ENCODE results near the gene ARHGAP26.

The ARHGAP26 gene

DNA sequence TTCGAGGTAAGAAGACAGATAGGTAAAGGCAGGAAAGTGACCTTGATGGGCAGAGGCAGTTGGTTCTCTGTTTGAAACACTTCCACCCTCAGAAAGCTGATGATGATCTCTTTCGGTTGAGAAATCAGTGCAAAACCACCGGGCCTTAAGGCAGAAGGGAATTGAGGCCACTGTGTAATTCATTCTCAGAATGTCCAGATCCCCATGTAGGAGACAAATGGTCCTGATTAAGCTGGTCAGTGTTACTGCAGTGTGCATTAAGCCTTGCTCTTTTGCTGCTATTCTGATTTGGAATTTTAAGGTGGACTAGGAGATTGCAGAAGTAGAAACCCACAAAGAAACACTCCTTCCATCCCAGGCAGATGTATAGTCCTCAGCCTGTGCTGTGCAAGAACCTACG lies 255.2 kb downstream of the ARHGAP26 start:
- DNase-seq = no peak

DNA sequence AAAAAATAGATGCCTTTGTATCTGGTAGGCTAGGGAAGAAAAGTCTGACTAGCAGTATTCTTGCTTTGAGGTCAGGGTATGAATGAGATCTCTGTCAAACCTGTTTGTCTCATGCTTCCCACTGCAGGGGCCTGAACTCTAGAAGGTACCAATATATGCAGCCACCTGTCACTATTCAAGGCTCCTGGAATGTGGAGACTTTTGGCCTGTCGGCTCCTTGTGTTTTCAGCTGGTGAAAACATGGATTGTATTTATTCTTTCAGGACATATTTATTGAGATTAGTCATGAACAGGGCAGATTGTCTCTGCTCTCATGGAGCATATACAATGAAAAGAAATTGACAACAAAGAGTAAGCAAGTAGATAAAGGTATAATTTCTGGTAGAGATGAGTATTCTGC lies 255.8 kb downstream of the ARHGAP26 start:
- no peak for DNase-seq

DNA sequence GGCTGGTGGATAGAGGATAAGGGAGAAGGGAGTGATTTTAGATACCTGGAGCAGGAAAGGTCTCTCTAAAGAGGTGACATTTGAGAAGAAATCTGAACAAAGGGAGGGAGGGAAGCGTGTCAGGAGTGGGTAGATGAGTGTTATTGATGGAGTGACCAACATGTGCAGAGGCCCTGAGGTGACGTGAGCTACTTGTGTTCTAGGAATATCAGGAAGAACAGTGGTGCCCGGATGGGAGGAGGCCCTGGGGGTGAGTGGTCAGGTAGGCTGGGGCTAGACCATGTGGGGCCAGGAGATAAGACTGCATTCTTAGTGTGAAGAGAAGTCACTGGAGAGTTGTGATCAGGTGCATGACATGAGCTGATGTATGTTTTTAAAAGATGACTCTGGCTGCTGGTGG lies 256.2 kb downstream of the ARHGAP26 start:
- DNase-seq = no peak

DNA sequence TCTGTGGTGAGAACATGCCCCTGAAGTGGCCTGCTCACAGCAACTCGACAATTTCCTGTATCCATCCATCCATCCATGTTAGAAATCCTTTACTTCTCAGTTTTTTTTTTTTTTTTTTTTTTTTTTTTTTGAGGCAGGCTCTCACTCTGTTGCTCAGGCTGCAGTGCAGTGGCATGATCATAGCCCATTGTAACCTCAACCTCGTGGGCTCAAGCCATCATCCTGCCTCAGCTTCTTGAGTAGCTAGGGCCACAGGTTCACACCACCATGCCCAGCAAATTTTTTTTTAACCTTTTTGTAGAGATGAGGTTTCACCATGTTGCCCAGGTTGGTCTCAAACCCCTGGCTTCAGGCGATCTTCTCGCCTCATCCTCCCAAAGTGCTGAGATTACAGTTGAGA lies 259.1 kb downstream of the ARHGAP26 start:
- no peak for DNase-seq

DNA sequence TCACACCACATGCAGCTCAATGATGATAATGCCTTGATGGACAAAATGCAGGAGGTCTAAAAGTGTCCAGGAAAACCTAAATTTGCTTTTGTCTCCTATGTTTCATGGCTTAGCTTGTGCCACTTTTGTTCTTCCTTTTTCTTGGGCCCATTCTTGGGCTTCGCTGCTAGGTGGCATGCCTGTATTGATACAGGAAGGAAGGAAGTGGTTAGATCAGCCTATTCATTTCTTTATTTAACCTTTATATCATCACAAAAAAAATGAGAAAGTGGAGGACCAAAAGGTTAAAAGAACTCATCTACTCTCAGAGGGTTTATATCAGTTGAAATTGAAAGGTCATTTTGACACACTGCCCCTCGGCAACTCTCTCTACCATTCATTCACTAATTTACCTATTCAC lies 260.2 kb downstream of the ARHGAP26 start:
- peak; percentile 41 for DNase-seq

DNA sequence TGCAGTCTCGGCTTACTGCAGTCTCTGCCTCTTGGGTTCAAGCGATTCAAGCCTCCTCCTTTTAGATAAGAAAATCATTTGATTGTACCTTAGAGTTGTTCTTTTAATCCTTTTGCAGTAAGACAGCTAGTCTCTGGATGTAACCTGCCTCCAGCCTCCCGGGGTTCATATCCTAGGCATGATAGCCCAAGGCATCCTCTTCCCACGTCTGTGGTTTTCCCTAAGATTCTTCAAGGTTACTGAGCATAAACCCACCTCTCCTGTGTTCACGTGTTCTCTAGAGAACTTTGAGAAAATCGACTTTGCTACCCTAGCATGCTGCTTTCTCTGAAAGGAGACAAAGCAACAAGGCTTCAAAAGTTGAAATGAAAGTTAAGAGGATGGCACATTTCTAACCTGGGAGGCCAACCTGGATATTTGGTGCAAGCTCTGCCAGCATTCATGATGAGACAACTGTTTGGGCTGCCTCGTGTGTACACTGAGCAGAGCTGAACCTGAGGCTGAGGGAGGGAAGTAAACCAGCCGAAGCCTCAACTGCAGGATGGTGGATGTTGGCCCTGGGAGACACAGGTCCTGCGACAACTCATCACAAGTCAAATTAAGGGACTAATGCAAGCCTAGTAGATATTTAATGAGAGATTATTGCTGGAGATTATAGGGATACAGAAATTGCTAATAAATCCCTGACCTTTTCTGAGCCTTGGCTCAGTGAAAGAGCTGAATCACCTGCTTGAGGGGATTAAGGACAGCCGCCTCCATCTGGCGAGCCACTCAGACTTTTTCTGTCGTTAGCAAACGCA lies 261.8 kb downstream of the ARHGAP26 start:
- no peak for DNase-seq

DNA sequence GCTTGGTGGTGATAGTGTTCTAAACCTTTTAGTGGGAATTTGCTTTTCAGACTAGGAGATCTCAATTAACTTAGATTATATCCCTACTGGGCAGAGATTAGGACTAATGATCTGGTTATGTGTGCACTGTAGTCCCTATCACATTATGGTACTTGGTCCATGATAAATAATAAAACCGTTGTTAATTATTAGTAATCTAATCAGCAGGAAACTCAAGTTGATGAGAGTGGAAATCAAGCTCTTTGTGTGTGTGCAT lies 262.3 kb downstream of the ARHGAP26 start:
- DNase-seq = no peak

DNA sequence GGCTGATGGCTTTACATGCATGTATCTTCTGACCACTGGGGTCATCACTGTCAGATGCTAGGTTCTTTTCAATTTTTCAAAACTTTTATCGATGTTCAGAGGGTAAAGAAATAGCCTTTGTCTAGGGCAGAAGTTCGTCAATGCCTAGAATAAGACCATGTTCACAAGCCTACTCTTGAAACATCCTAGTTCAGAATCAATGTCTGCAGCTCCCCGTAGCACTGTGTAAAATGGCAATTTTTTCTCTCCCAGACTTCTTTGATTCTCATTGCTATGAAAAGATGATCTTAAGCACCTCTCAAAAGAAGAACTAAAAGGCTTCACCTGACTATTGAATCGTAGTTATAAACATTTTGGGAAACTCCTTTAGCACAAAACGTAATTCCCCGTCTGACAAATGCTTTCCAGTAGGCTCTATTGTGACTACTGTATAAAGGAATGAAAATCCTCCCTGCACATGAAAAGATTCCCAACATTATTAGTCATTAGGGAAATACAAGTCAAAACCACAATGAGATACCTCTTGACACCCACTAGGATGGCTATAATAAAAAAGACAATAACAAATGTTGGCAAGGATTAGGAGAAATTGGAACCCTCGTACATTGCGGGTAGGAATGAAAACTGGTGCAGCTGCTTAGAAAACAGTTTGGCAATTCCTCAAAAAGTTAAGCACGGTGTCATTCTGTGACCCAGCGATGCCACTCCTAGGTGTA lies 263.5 kb downstream of the ARHGAP26 start:
- no peak for DNase-seq

DNA sequence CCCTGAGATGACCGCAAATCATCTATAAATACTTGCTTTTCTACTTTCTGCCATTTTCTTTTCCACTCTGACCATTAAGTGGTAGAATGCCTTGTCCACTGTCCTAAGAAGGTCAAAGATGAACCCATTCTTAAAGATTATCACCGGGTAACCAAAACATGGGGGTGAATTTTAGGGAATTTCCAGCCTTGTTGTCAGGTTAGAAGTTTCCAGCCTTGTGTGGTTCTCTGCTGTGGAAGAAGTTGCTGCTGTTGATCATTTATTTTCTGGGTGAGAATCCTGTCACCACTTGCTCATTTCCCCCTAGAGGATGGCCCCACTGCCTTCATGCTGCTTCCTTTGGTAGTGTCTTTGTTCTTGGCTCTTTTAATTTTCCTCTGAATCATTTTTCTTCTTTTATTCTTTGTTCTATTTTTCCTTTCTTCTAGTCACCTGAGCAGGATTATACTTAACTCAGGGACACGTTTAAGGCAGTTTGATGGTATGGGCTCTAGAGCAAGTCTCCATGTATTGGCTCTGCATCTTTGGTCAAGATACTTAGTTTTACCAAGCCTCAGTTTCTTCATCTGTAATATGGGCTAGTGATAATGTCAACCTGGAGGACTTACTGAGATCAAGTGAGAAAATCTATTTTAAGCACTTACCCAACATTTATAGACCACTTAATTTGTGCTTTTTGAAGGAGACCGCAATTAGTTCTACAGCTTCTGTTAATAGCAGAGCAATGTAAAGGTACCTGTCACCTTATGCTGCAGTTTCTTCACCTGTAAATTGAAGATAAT lies 266.2 kb downstream of the ARHGAP26 start:
- DNase-seq = peak; percentile 37

DNA sequence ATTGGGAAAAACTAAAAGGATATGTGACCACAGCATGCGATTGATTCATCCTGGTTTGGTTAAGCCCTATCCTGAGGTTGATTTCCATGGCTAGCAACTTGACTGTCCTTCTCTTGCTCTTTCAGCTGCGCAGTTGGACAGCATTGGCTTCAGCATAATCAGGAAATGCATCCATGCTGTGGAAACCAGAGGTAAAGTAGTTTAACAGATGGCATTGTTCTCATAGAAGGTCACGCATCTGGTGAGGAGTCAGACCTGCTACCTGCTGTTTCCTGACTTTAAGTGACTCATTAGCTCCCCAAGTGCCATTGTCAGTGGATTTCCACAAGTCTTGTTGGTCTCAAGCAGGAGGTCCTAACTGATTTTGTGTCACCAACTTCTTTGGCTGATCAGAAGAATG lies 266.9 kb downstream of the ARHGAP26 start:
- DNase-seq = no peak

DNA sequence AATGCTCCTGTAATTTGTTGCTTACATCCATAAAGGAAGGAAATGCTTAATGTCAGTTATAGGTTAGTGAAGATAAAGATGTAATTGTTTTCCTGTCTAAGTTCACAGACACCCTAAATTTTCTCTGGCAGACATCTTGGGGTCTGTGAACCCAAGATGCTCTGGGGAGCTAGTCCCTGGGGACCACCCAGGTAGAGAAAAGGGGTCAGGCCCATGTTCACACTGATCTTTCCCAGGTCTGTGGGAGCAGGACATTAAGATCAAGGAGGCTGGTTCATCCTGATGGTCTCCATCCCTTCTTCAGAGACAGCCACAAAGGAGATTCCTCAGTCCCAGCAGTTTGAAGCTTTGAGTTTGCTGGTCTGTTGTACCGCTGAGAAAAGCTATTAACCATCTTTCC lies 267.5 kb downstream of the ARHGAP26 start:
- no peak for DNase-seq

DNA sequence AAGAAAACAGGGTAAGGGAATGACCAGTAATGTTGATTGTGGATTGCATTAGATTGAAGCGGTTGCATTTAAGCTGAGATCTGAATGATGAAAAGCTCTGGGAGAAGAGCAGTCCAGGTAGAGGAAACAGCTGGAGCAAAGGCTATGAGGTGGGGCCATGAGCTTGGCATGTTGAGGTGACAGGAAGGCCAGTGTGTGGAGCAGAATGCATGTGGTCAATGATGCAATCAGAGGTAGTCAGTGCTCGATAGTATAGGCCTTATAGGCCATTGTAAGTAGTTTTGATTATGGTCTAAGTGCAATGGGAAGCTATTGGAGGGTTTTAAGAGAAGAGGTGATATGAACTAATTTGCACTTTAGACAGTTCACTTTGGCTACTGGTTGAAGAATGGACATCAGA lies 270.4 kb downstream of the ARHGAP26 start:
- DNase-seq = no peak

DNA sequence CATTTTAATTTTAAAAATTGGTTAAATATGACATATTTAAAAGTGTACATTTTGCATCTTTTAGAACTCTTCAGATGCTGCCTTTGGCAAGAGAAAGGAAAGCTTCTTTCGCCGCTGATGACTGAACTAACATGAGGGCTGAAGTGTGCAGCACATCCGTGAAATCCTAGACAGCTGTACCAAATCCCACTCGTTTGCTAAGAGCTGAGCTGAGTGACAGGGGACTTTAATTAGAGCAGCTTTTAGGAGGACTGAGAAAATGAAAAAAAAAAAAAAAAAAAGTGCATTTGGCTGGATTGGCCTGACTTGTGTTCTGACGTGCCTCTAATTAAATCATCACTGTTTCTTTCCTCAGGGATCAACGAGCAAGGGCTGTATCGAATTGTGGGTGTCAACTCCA lies 271.3 kb downstream of the ARHGAP26 start:
- DNase-seq = no peak

DNA sequence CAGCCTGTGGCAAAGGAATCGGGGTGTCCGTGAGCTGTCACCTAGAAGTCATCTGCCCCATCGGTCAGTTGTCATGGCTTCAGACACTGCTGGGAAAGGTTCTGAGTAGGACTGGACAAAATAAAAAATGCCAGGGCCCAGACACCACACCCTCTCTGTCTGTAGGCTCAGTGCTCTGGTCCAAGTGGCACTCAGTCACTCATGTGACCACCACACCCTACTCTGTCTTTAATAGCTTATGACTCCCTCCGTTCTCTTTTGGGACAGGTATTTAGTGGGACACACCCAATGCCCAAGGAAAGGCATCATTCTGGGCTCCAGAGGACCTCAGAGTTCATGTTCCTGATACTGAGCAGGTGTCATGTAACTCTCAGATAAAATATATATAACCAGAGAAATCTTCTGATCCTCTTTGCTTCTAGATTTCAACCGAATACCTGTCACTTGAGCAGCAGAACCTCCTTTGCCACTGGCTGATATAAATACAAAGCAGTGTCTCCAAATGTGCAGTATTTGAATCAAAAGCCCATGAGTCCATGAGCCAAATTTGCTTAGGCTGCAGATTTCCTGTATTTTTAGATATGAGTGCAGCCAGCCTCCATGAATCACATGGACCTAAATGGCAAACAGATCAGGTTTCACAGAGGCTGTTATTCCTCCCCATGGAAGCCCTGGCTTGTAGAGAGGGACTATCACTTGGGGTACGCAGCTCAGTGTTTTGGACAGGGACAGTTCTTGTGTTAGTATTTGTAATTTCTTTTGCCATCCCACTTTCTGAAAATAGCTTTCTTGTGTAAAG lies 272.0 kb downstream of the ARHGAP26 start:
- no peak for DNase-seq

DNA sequence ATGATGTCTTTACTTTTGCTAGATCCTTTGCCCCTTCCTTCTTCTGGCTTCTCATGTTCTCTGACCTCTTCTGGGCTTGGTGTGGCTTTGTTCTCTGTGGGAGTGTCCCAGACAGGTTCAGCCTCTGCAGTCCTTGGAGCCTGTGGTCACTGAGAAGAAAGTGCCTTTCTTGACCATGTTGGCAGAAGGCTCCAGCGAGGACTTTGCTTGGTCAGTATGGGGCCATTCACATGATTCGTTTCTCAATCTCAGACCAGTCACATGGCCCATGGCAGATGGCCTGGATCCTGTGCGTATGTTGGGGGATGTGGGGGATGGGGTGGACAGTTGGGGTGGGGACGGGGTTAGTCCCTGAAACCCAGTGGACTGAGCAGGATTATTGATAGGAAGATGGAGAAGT lies 274.1 kb downstream of the ARHGAP26 start:
- no peak for DNase-seq

DNA sequence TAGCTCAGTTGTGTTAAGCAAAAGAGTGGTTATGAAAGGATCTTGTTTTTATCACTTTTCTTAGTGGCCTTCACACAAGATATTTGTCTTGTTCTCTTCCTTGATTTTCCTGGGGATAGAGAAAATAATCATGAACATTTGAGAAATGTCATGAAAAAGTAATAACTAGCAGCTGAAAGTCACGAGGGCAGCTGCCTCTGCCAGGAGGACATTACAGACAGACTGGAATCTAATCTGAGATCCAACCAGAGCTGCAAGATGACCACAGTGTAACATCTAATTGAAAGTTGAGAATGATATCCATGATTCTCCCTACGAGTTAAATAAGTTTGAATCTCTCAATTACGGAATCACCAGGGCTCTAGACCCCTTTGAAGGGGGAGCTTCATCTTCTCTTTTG lies 274.9 kb downstream of the ARHGAP26 start:
- DNase-seq = no peak

DNA sequence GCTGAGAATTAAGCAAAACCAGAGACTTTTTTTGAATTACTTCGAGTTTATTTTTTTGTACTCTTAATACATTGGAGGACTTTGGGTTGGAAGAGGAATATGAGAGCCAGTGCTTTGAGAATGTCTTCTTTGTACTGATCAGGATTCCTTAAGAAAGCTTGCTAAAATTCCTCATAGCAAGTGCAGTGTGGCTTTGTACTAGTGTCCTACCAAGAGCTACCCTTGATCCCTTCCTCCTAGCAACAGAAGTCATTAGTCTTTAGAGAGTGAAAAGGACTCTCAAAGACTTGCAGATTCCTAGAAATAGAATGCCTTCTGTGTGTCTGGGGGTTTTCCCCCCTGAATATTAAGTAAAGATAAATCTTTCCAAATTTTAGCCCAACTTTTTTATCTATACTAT lies 276.1 kb downstream of the ARHGAP26 start:
- no peak for DNase-seq

DNA sequence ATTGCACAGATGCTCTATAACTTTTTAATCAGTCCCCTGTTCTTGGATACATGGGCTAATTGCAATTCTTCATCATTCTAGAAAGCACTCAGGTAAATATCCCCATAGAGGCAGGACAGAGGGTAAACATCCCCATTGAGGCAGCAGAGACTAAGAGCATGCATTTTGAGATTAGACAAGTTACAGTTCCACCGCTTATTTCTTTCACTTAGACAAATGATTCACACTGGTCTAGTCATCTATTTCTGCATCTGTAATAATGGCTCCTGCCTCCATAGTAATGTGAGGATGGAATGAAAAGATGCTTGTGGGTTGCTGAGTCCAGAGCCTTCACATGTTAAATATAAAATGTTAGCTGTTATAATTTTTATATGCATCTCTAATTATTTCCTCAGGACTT lies 276.9 kb downstream of the ARHGAP26 start:
- DNase-seq = no peak

DNA sequence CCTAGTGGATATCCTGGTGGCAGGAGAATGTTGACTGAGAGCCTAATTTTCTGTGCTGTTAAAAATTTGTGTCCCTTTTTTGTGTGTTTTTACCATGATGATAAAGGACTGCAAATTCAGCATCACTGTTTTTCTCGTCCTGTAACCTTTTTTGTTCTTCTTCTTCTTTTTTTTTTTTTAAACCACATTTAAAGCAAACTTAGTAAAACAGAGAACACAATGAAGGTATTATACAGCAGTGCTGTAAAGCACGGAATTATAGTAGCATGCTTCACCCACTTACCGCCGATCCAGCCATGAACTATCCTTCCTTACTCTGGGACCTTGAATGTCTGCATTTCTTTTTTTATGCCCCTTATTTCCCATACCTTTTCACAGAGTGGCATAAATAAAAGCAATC lies 280.0 kb downstream of the ARHGAP26 start:
- DNase-seq = no peak

DNA sequence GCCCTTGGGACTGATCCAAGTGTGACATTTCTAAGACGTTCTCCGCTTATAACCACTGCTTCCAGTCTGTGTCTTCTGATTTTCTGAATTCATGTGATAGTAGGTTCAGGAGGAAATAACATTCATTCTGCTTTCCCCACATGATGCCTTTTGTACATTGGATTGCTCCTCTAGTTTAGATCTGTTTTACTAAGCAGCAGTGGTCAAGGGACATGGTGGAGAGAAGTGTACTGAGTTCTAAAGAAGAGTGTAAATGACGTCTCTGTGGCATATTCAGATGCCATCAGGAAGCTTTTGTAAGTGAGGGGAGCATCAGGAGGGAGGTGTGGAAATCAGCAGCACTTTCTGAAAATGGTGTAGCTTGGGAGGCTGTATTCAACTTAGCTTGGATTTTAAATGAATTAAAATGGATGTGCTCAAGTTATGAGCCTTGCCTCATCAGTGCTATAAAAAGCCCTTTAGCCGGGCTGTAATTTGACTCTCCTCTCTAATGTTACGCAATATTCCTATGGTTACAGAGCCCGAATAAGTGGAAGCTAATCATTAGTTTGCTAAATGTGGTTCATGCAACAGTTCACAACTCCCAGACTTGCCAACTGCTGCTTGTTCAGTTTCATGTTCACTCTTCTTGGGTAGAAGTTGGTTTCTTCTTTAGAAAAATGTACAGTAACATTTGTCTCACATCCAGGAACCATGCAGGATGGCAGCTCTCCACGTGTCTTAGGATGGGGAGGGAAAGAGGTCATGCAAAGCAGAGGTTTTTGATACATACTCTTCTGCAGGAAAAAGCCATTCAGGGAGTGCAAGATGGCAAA lies 281.3 kb downstream of the ARHGAP26 start:
- DNase-seq = no peak

DNA sequence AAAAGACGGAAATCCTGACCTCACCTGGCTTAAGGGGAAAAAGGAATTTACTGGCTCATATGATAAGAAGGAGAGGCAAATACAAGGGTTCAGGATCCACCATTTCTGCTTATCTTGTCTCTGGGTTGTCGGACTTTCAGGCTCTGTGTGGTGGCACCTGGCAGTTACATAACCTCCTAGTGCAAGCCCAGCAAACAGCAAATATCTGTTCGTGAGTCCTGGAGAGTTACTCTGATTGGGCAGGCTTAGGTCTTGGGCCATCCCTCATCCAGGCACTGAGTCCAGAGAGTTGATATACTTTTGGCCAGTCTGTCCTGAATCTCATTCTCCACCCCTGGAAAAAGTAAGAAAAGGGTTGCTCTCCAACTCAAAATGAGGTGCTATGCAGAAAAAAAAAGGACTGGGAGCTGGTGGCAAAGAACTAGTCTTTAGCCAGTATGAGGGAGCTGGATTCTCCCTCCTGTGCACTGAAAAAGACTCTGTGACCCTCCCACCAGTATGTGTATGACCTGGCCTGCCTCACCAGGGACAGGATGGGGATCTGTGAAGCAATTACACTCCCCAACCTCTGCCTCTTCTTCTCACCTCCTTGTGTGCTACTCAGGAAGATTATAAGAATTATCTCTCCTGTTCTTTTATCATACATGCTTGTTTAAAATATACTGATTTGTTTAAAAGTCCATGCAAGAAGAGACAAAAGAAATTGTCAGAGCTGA lies 282.9 kb downstream of the ARHGAP26 start:
- DNase-seq = peak; percentile 12

DNA sequence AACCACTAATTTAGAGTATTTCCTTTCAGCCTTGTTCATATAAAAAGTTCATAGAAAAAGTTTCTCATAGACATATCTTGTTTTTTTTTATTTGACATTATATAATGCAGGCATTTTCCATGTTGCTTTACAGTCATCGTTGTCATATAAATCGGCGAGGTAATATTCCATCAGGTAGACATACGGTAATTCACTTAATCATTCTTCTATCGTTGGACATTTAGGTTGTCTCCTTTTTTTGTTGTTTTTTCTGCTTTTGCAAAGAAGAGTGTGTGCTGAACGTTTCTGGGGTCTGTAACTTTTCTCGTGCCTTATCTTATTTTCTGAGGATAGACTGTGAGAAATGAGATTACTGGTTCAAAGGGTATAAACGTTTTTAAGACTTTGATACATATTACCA lies 283.6 kb downstream of the ARHGAP26 start:
- no peak for DNase-seq
